H1 (cell line): Measurements from ENCODE around the gene GDPD2. TPM values are rescaled to one million over a fixed set of nuclear protein-coding genes. Genes with fewer than 3 reads are reported as not detected.

Experiments
- CTCF ChIA-PET: fragments of 300-600 bp; sonication (Branson Sonifier 250); formaldehyde crosslinking; loops from one replicate; lab custom pipeline; 2021; ENCODE audit not compliant: partially characterized antibody; lab: Charles Lee
- POLR2A ChIA-PET: fragments of 300-600 bp; sonication (Branson Sonifier 250); formaldehyde crosslinking; loops from one replicate; lab custom pipeline; 2021; ENCODE audit warnings: inconsistent platforms; ENCODE audit not compliant: partially characterized antibody; lab: Charles Lee
- DNase-seq, 2 experiments: peaks; one replicate each; pipeline versions ENCODE4 v3.0.0 to v3.0.0-alpha.2; 2010 to 2022; ENCODE audit warnings: low spot score in 2 of 2, low read depth in 1 of 2, mixed read lengths in 1 of 2
- FAIRE-seq: peaks from 2 replicates; lab custom pipeline; 2011; peaks lifted over from hg19 to GRCh38; lab: Jason Lieb, UNC
- H2AFZ ChIP-seq: 2 replicates; pipeline ENCODE4 v1.8.1; 2012; ENCODE audit warnings: low read length, inconsistent platforms
- H2AK5ac ChIP-seq: 2 replicates; pipeline ENCODE4 v1.6.1; 2013; ENCODE audit warnings: low read depth, low read length
- H2BK120ac ChIP-seq: replicated peaks from 2 replicates; pipeline ENCODE3; 2013; ENCODE audit warnings: low read depth, low read length, inconsistent platforms
- H2BK12ac ChIP-seq: 2 replicates; pipeline ENCODE4 v1.6.1; 2013; ENCODE audit warnings: low read depth, low read length
- H2BK15ac ChIP-seq: 2 replicates; pipeline ENCODE4 v1.6.1; 2013; ENCODE audit warnings: low read length
- H2BK20ac ChIP-seq: 2 replicates; pipeline ENCODE4 v1.6.1; 2013; ENCODE audit warnings: low read length
- H2BK5ac ChIP-seq: 2 replicates; pipeline ENCODE4 v1.6.1; 2013; ENCODE audit warnings: low read depth, low read length
- H3K14ac ChIP-seq: 2 replicates; pipeline ENCODE4 v1.6.1; 2013; ENCODE audit warnings: inconsistent platforms; ENCODE audit not compliant: insufficient read length
- H3K18ac ChIP-seq: 2 replicates; pipeline ENCODE4 v1.6.1; 2013; ENCODE audit warnings: low read length; ENCODE audit errors: extremely low read depth
- H3K23ac ChIP-seq: 2 replicates; pipeline ENCODE4 v1.6.1; 2013; ENCODE audit warnings: inconsistent platforms; ENCODE audit not compliant: insufficient read length
- H3K23me2 ChIP-seq: 2 replicates; pipeline ENCODE4 v1.6.1; 2013; ENCODE audit warnings: low read depth, low read length
- H3K27ac ChIP-seq: 2 replicates; pipeline ENCODE4 v1.6.1; 2011; ENCODE audit warnings: low read depth, low read length, inconsistent platforms
- H3K27me3 ChIP-seq, 4 experiments: replicated peaks in 1 of 4; 1 replicate in 1 of 4; 2 replicates in 3 of 4; pipeline versions ENCODE4 v1.6.1 to v1.8.1; 2011 to 2013; ENCODE audit warnings: low read length in 3 of 4, mild to moderate bottlenecking in 3 of 4, inconsistent platforms in 2 of 4, mixed read lengths in 2 of 4, moderate library complexity in 1 of 4; ENCODE audit not compliant: control insufficient read depth in 3 of 4, insufficient read depth in 3 of 4; ENCODE audit errors: extremely low read depth in 1 of 4
- H3K36me3 ChIP-seq, 4 experiments: 2 replicates each; pipeline versions ENCODE4 v1.6.1 to v1.8.1; 2011 to 2013; ENCODE audit warnings: mild to moderate bottlenecking in 4 of 4, low read length in 3 of 4, moderate library complexity in 2 of 4, control low read depth in 1 of 4, inconsistent platforms in 1 of 4; ENCODE audit not compliant: insufficient read depth in 4 of 4, control insufficient read depth in 2 of 4
- H3K4ac ChIP-seq: replicated peaks from 2 replicates; pipeline ENCODE3; 2013; ENCODE audit warnings: low read length, low read depth, mixed read lengths, inconsistent platforms; ENCODE audit not compliant: insufficient read length
- H3K4me1 ChIP-seq, 4 experiments: replicated peaks in 1 of 4; 1 replicate in 1 of 4; 2 replicates in 3 of 4; pipeline versions ENCODE4 v1.6.1 to v1.8.1; 2011 to 2013; ENCODE audit warnings: low read length in 3 of 4, inconsistent platforms in 2 of 4, mixed read lengths in 1 of 4; ENCODE audit not compliant: insufficient read depth in 4 of 4, control insufficient read depth in 3 of 4
- H3K4me2 ChIP-seq, 2 experiments: 2 replicates each; pipeline versions ENCODE4 v1.6.1 to v1.8.1; 2011 to 2013; ENCODE audit warnings: low read depth in 2 of 2, low read length in 2 of 2, control low read depth in 1 of 2, inconsistent platforms in 1 of 2, mild to moderate bottlenecking in 1 of 2; ENCODE audit not compliant: insufficient read depth in 1 of 2
- H3K4me3 ChIP-seq, 4 experiments: fragments of 200-600, 300-600 bp in 1 of 4; sonication (generic), shearing (Covaris generic), sonication (Bioruptor Twin) in 1 of 4; 2 replicates each; pipeline versions ENCODE4 v1.5.1 to v1.8.1; 2011 to 2016; ENCODE audit warnings: low read length in 4 of 4, low read depth in 3 of 4, control low read depth in 2 of 4, inconsistent platforms in 2 of 4, mild to moderate bottlenecking in 2 of 4, mixed read lengths in 1 of 4, moderate library complexity in 1 of 4; ENCODE audit not compliant: insufficient read depth in 2 of 4; ENCODE audit errors: extremely low read depth in 1 of 4
- H3K56ac ChIP-seq: replicated peaks from 2 replicates; pipeline ENCODE3; 2013; ENCODE audit warnings: low read depth, mild to moderate bottlenecking, mixed read lengths, low read length, inconsistent platforms; ENCODE audit not compliant: insufficient read length
- H3K79me1 ChIP-seq: 2 replicates; pipeline ENCODE4 v1.6.1; 2013; ENCODE audit warnings: low read depth, low read length, control low read depth
- H3K79me2 ChIP-seq, 2 experiments: 2 replicates each; pipeline versions ENCODE4 v1.6.1 to v1.8.1; 2012 to 2013; ENCODE audit warnings: low read length in 2 of 2, mild to moderate bottlenecking in 2 of 2, inconsistent platforms in 1 of 2; ENCODE audit not compliant: insufficient read depth in 2 of 2, control insufficient read depth in 1 of 2
- H3K9ac ChIP-seq, 4 experiments: replicated peaks in 1 of 4; 1 replicate in 1 of 4; 2 replicates in 3 of 4; pipeline versions ENCODE4 v1.6.1 to v1.8.1; 2011 to 2013; ENCODE audit warnings: low read depth in 3 of 4, low read length in 3 of 4, control low read depth in 2 of 4, mild to moderate bottlenecking in 2 of 4, moderate library complexity in 2 of 4, inconsistent platforms in 1 of 4; ENCODE audit errors: extremely low read depth in 1 of 4
- H3K9me3 ChIP-seq, 2 experiments: 2 replicates each; pipeline versions ENCODE4 v1.6.1 to v1.8.1; 2012 to 2013; ENCODE audit warnings: mild to moderate bottlenecking in 2 of 2, moderate library complexity in 2 of 2, control low read depth in 1 of 2, inconsistent platforms in 1 of 2, low read depth in 1 of 2, low read length in 1 of 2, mixed read lengths in 1 of 2; ENCODE audit not compliant: insufficient read depth in 2 of 2
- H4K20me1 ChIP-seq, 2 experiments: replicated peaks in 1 of 2; 2 replicates each; pipeline versions ENCODE3 to v1.8.1; 2011 to 2013; ENCODE audit warnings: inconsistent platforms in 2 of 2, low read length in 2 of 2, mild to moderate bottlenecking in 1 of 2; ENCODE audit not compliant: insufficient read depth in 2 of 2, control insufficient read depth in 1 of 2
- H4K5ac ChIP-seq: 2 replicates; pipeline ENCODE4 v1.6.1; 2013; ENCODE audit warnings: low read length, low read depth, mixed read lengths, inconsistent platforms; ENCODE audit not compliant: insufficient read length
- H4K8ac ChIP-seq: 2 replicates; pipeline ENCODE4 v1.8.0; 2013; ENCODE audit warnings: mild to moderate bottlenecking, moderate library complexity, low read length, inconsistent platforms; ENCODE audit not compliant: insufficient read depth; ENCODE audit errors: extremely low read depth
- H4K91ac ChIP-seq: replicated peaks from 2 replicates; pipeline ENCODE3; 2013; ENCODE audit warnings: low read length, mixed read lengths, inconsistent platforms; ENCODE audit not compliant: insufficient read length
- CHD2 ChIP-seq: IDR thresholded peaks from 2 replicates; pipeline ENCODE4 v1.6.1; 2012; ENCODE audit warnings: low read length, improper control_type of control experiment
- KDM4A ChIP-seq: IDR thresholded peaks from one replicate; pipeline ENCODE4 v1.7.1; 2012; ENCODE audit warnings: low read depth, mild to moderate bottlenecking, moderate library complexity, low read length, inconsistent platforms; ENCODE audit not compliant: severe bottlenecking
- SUZ12 ChIP-seq: fragments of 200-600 bp; sonication (generic); IDR thresholded peaks from 2 replicates; pipeline ENCODE4 v1.6.1; 2012; ENCODE audit warnings: mild to moderate bottlenecking, inconsistent platforms, low read length, moderate library complexity, mixed read lengths
- TCF12 ChIP-seq: IDR thresholded peaks from 2 replicates; pipeline ENCODE4 v1.6.1; 2011; ENCODE audit warnings: low read depth, mild to moderate bottlenecking, low read length
- WGBS, 2 experiments: shearing (Covaris generic) in 1 of 2; methylation state at CpG; one replicate each; pipeline versions ENCODE4 v1.1.6 to v1.1.7; 2013 to 2015; ENCODE audit warnings: low lambda C conversion rate in 2 of 2, mixed read lengths in 2 of 2, inconsistent platforms in 1 of 2, low coverage in 1 of 2, missing lambda C conversion rate in 1 of 2; ENCODE audit not compliant: insufficient replicate concordance in 2 of 2, insufficient coverage in 1 of 2, insufficient read length in 1 of 2; ENCODE audit errors: extremely low coverage in 1 of 2, missing lambda C conversion rate in 1 of 2; 5-methylcytosine and 5-hydroxymethylcytosine counted together
- polyA plus RNA-seq, 7 experiments: library from polyadenylated mRNA; depleted of rRNA in 3 of 7; stranded (reverse) in 5 of 7; unstranded in 2 of 7; fragments of >200 nt in 5 of 7; fragments of 200-250 nt in 2 of 7; gene quantifications; 1 replicate in 5 of 7; 2 replicates in 1 of 7; 4 replicates in 1 of 7; pipeline versions ENCODE4 v1.2.1 to v1.2.3, GENCODE V29; 2011 to 2013; ENCODE audit warnings: missing spikeins in 2 of 7, mixed read lengths in 2 of 7
- total RNA-seq: library from RNA; stranded (reverse); fragmentation: NEBNext Ultra II Directional; extraction: Animal tissue kit (Norgen Biotek cat#: 25700); gene quantifications from 2 replicates; pipeline ENCODE4 v1.2.1, GENCODE V29; 2021

The GDPD2 gene
- total and polyA plus RNA-seq, 2 of the 8 experiments (the other 6 are each of a cell fraction or from before 2014, with no cell fraction given): 25.6 to 68.3 TPM

- peak overlapping the region in 3 of 4 experiments; percentile 6 to 92 (median 90); a peak in 4 of 7 replicates for H3K9ac ChIP-seq
- H3K4me3 ChIP-seq: peak overlapping the region; percentile 66 to 94 (median 84)
- peaks cover 14 to 58% of the 10 kb centered on the region in 2 experiments for H3K79me2 ChIP-seq
- ChIA-PET CTCF (interaction anchor here (0.8 to 1.1 kb wide), 3 partner anchors 24 to 98 kb away, joined by 3 read pairs; no protein-coding TSS in a partner anchor), POLR2A (interaction anchor here (0.9 to 4.3 kb wide), 8 partner anchors 10 to 50 kb away, joined by 3 to 29 read pairs (median 6); no protein-coding TSS in a partner anchor)
- H3K14ac ChIP-seq: no peak overlapping the region
- no peak overlapping the region for H4K91ac ChIP-seq
- H2BK5ac ChIP-seq: no peak overlapping the region
- peaks cover 0 to 27% (median 3%) of the 10 kb centered on the region in 4 experiments; a peak in 5 of 8 replicates for H3K36me3 ChIP-seq
- WGBS, 2 experiments: 19% methylated on average over 2 of the region's 2 CpGs; no CpG with 5 or more reads in 1 of the 2 experiments
- H3K27ac ChIP-seq: peak overlapping the region; percentile 93; the same call in 1 of the 2 replicates
- no peak overlapping the region for H3K4ac ChIP-seq
- H3K79me1 ChIP-seq: no peaks in the 10 kb centered on the region; the same call in 1 of the 2 replicates
- peaks cover 8% of the 10 kb centered on the region for H3K23me2 ChIP-seq
- peak; percentile 42 for FAIRE-seq
- H2BK20ac ChIP-seq: no peak overlapping the region
- no peak overlapping the region for H2BK120ac ChIP-seq
- H3K18ac ChIP-seq: no peak overlapping the region
- peak overlapping the region; percentile 41 for H4K5ac ChIP-seq
- H3K23ac ChIP-seq: no peak overlapping the region
- H2BK12ac ChIP-seq: no peak overlapping the region
- H3K4me2 ChIP-seq: peak overlapping the region; percentile 70 to 87
- no peak overlapping the region for H3K56ac ChIP-seq
- H2AFZ ChIP-seq: no peak overlapping the region
- H4K20me1 ChIP-seq: peaks cover 0 to 9% of the 10 kb centered on the region in 2 experiments
- peaks cover 0 to 17% (median 5%) of the 10 kb centered on the region in 4 experiments; a peak in 6 of 7 replicates for H3K4me1 ChIP-seq
- H4K8ac ChIP-seq: no peak overlapping the region
- no peak for DNase-seq
- H2BK15ac ChIP-seq: no peak overlapping the region
- H3K27me3 ChIP-seq: no peaks in the 10 kb centered on the region
- no peak overlapping the region for H2AK5ac ChIP-seq
- no peaks in the 10 kb centered on the region for H3K9me3 ChIP-seq
- TF ChIP-seq KDM4A: no peak
- TF ChIP-seq TCF12: no peak
- no peak for TF ChIP-seq CHD2
- TF ChIP-seq SUZ12: no peak
Observed at GRCh38 chrX:70456256-70456655, 33.1 kb downstream of the GDPD2 start.
